ENCODE data around the gene VASH2. TPM values are rescaled to one million over a fixed set of nuclear protein-coding genes. Genes with fewer than 3 reads are reported as not detected.

VASH2 gene
- polyA plus RNA-seq, 1 donor from 2014 or later: 65.2 TPM

GRCh38 chr1:212983482-212983881 lies 33.1 kb downstream of the VASH2 start:
- Histone ChIP-seq H3F3A (ENCODE audit: insufficient read depth, low read length, poor library complexity, severe bottlenecking) (no peaks in the 10 kb centered on the region), H2AFZ (ENCODE audit: low read depth, low read length) (no peak overlapping the region), H3K79me2 (replicated peaks; ENCODE audit: insufficient read depth, low read length) (no peaks in the 10 kb centered on the region), H3K27me3 (ENCODE audit: insufficient read depth, low read depth, low read length) (no peaks in the 10 kb centered on the region), H3K9me2 (ENCODE audit: insufficient read depth, low read length) (no peaks in the 10 kb centered on the region), H3K27ac (ENCODE audit: low read length) (no peak overlapping the region), H3K4me2 (ENCODE audit: low read length) (no peak overlapping the region), H3K36me3 (ENCODE audit: insufficient read depth, low read length) (peaks cover 13% of the 10 kb centered on the region), H3K9me3 (ENCODE audit: low read length) (no peaks in the 10 kb centered on the region), H4K20me1 (ENCODE audit: insufficient read depth) (no peaks in the 10 kb centered on the region), H3K9ac (ENCODE audit: low read length) (no peak overlapping the region), H3K4me3 (ENCODE audit: low read length) (no peak overlapping the region)
- TF ChIP-seq TAF1 (IDR thresholded peaks at IDR 0.05; ENCODE audit: low read depth) (no peak), EZH2 (IDR thresholded peaks at IDR 0.05; ENCODE audit: borderline replicate concordance, insufficient read depth, low read length, poor library complexity, severe bottlenecking) (no peak), SMC3 (conservative IDR thresholded peaks at IDR 0.05; ENCODE audit: poor library complexity) (no peak), CTCF (IDR thresholded peaks at IDR 0.05; ENCODE audit: poor library complexity, severe bottlenecking) (no peak), EP300 (conservative IDR thresholded peaks at IDR 0.05; ENCODE audit: poor library complexity, severe bottlenecking) (no peak)

DNA sequence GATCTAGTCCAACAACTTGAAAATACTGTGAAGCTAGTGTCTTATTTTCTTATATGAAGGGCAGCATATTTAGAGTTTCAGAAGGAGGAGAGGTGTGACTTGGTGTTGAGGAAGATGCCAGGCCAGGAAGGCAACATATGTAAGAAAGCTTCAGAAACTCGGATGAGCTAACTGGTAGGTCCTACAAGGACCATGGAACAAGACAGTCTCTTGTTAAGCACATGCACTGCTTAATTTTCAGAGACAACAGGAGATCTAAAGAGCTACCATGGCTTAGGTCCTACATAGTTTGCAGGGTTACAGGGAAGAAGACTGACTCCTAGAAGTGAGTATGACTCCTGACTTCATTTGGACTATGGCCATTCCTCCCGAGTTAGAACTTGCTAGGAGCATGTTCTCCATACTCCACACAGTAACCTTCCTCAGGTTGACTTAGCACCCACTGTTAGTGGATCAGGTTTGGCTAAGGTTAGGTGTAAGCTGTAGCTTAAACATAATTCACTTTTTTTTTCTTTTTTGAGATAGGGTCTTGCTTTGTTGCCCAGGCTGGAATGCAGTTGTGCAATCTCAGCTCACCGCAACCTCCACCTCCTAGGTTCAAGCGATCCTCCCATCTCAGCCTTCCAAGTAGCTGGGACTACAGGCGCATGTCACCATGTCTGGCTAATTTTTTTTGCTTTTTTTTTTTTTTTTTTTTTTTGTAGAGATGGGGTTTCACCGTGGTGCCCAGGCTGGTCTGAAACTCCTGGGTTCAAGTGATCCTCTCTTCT lies 34.4 kb downstream of the VASH2 start:
- Histone ChIP-seq H3K79me2 (replicated peaks; ENCODE audit: insufficient read depth, low read length) (no peaks in the 10 kb centered on the region), H3K4me3 (ENCODE audit: low read length) (no peak overlapping the region), H3K27me3 (ENCODE audit: insufficient read depth, low read depth, low read length) (no peaks in the 10 kb centered on the region), H4K20me1 (ENCODE audit: insufficient read depth) (no peaks in the 10 kb centered on the region), H3K9me3 (ENCODE audit: low read length) (no peaks in the 10 kb centered on the region), H2AFZ (ENCODE audit: low read depth, low read length) (no peak overlapping the region), H3K36me3 (ENCODE audit: insufficient read depth, low read length) (peaks cover 19% of the 10 kb centered on the region), H3K9ac (ENCODE audit: low read length) (no peak overlapping the region), H3K4me2 (ENCODE audit: low read length) (no peak overlapping the region), H3F3A (ENCODE audit: insufficient read depth, low read length, poor library complexity, severe bottlenecking) (no peaks in the 10 kb centered on the region), H3K27ac (ENCODE audit: low read length) (no peak overlapping the region), H3K9me2 (ENCODE audit: insufficient read depth, low read length) (no peaks in the 10 kb centered on the region)
- TF ChIP-seq SMC3 (conservative IDR thresholded peaks at IDR 0.05; ENCODE audit: poor library complexity) (no peak), EZH2 (IDR thresholded peaks at IDR 0.05; ENCODE audit: borderline replicate concordance, insufficient read depth, low read length, poor library complexity, severe bottlenecking) (no peak), MXI1 (conservative IDR thresholded peaks at IDR 0.05; ENCODE audit: poor library complexity, severe bottlenecking) (no peak), TAF1 (IDR thresholded peaks at IDR 0.05; ENCODE audit: low read depth) (no peak), RAD21 (conservative IDR thresholded peaks at IDR 0.05) (no peak), POLR2AphosphoS5 (IDR thresholded peaks at IDR 0.05) (no peak), CTCF (IDR thresholded peaks at IDR 0.05; ENCODE audit: poor library complexity, severe bottlenecking) (no peak)
- TF ChIP-seq, protein P1, sequence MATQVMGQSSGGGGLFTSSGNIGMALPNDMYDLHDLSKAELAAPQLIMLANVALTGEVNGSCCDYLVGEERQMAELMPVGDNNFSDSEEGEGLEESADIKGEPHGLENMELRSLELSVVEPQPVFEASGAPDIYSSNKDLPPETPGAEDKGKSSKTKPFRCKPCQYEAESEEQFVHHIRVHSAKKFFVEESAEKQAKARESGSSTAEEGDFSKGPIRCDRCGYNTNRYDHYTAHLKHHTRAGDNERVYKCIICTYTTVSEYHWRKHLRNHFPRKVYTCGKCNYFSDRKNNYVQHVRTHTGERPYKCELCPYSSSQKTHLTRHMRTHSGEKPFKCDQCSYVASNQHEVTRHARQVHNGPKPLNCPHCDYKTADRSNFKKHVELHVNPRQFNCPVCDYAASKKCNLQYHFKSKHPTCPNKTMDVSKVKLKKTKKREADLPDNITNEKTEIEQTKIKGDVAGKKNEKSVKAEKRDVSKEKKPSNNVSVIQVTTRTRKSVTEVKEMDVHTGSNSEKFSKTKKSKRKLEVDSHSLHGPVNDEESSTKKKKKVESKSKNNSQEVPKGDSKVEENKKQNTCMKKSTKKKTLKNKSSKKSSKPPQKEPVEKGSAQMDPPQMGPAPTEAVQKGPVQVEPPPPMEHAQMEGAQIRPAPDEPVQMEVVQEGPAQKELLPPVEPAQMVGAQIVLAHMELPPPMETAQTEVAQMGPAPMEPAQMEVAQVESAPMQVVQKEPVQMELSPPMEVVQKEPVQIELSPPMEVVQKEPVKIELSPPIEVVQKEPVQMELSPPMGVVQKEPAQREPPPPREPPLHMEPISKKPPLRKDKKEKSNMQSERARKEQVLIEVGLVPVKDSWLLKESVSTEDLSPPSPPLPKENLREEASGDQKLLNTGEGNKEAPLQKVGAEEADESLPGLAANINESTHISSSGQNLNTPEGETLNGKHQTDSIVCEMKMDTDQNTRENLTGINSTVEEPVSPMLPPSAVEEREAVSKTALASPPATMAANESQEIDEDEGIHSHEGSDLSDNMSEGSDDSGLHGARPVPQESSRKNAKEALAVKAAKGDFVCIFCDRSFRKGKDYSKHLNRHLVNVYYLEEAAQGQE (IDR thresholded peaks at IDR 0.05; ENCODE audit: borderline replicate concordance): no peak
